Measurements from ENCODE around the gene ALDH3B2. TPM values are rescaled to one million over a fixed set of nuclear protein-coding genes. Genes with fewer than 3 reads are reported as not detected.
"Not testable (repeated sequence)": the region's sequence is repeated elsewhere in the genome, so short reads cannot be mapped to it uniquely, and the experiment has no call there.

Gene ALDH3B2
- total and polyA plus RNA-seq, 2 of the 8 experiments (the other 6 are each of a cell fraction or from before 2014, with no cell fraction given) = not detected

- ChIA-PET CTCF (ENCODE audit: partially characterized antibody) (interaction anchor here (0.9 to 1.0 kb wide), 2 partner anchors 9 to 31 kb away, joined by 3 to 4 read pairs; no protein-coding TSS in a partner anchor), POLR2A (ENCODE audit: partially characterized antibody) (interaction anchor here (1.1 to 11.7 kb wide), 3 partner anchors 7 to 40 kb away, joined by 3 to 194 read pairs (median 6); partner anchors contain the start of gene GSTP1)
- not testable (repeated sequence) for H2BK120ac ChIP-seq (replicated peaks; ENCODE audit: low read depth, low read length); H4K20me1 ChIP-seq (replicated peaks in 1 of 2; ENCODE audit: control insufficient read depth in 1 of 2, insufficient read depth in 2 of 2, low read length in 2 of 2); H2BK5ac ChIP-seq (ENCODE audit: low read depth, low read length); H3K4me3 ChIP-seq (ENCODE audit: extremely low read depth in 1 of 4, insufficient read depth in 2 of 4, low read depth in 3 of 4, low read length in 4 of 4); H3K23me2 ChIP-seq (ENCODE audit: low read depth, low read length); H3K23ac ChIP-seq (ENCODE audit: insufficient read length); FAIRE-seq; H3K27ac ChIP-seq (ENCODE audit: low read depth, low read length); H3K4me2 ChIP-seq (ENCODE audit: insufficient read depth in 1 of 2, low read depth in 2 of 2, low read length in 2 of 2); H2AK5ac ChIP-seq (ENCODE audit: low read depth, low read length); H3K79me2 ChIP-seq (ENCODE audit: control insufficient read depth in 1 of 2, insufficient read depth in 2 of 2, low read length in 2 of 2); H4K91ac ChIP-seq (replicated peaks; ENCODE audit: insufficient read length, low read length); H3K9me3 ChIP-seq (ENCODE audit: insufficient read depth in 2 of 2, low read depth in 1 of 2, low read length in 1 of 2); H3K4ac ChIP-seq (replicated peaks; ENCODE audit: insufficient read length, low read depth, low read length); H4K8ac ChIP-seq (ENCODE audit: extremely low read depth, insufficient read depth, low read length); H3K56ac ChIP-seq (replicated peaks; ENCODE audit: insufficient read length, low read depth, low read length); H3K4me1 ChIP-seq (replicated peaks in 1 of 4; ENCODE audit: control insufficient read depth in 3 of 4, insufficient read depth in 4 of 4, low read length in 3 of 4); H4K5ac ChIP-seq (ENCODE audit: insufficient read length, low read depth, low read length); H3K36me3 ChIP-seq (ENCODE audit: control insufficient read depth in 2 of 4, insufficient read depth in 4 of 4, low read length in 3 of 4); H2BK12ac ChIP-seq (ENCODE audit: low read depth, low read length); H2BK20ac ChIP-seq (ENCODE audit: low read length); H3K79me1 ChIP-seq (ENCODE audit: low read depth, low read length); H3K14ac ChIP-seq (ENCODE audit: insufficient read length); DNase-seq (ENCODE audit: low read depth in 1 of 2, low spot score in 2 of 2); H3K27me3 ChIP-seq (replicated peaks in 1 of 4; ENCODE audit: control insufficient read depth in 3 of 4, extremely low read depth in 1 of 4, insufficient read depth in 3 of 4, low read length in 3 of 4); H3K18ac ChIP-seq (ENCODE audit: extremely low read depth, low read length); H3K9ac ChIP-seq (replicated peaks in 1 of 4; ENCODE audit: extremely low read depth in 1 of 4, low read depth in 3 of 4, low read length in 3 of 4); H2BK15ac ChIP-seq (ENCODE audit: low read length); H2AFZ ChIP-seq (ENCODE audit: low read length)
- peak; percentile 42; the same call in 1 of the 2 replicates for TF ChIP-seq POLR2AphosphoS5 (IDR thresholded peaks at IDR 0.05; ENCODE audit: low read depth, low read length)
- peak in 1 of 2 experiments; percentile 52; a peak in 1 of 3 replicates for TF ChIP-seq POLR2A (IDR thresholded peaks at IDR 0.05; ENCODE audit: control extremely low read depth in 1 of 2, low read depth in 2 of 2, low read length in 2 of 2)
- WGBS, 2 experiments (ENCODE audit: extremely low coverage in 1 of 2, insufficient coverage in 1 of 2, insufficient read length in 1 of 2, insufficient replicate concordance in 2 of 2, low coverage in 1 of 2, low lambda C conversion rate in 2 of 2, missing lambda C conversion rate in 1 of 2) = 94% methylated on average over 1 of the region's 1 CpG; no CpG with 5 or more reads in 1 of the 2 experiments
These were observed 50.6 kb downstream of the ALDH3B2 start for GRCh38 chr11:67623795-67624194.

Data from H1 (cell line).